KBM-7 (cell line): Measurements from ENCODE around the gene TGM6.

Experiments used
- DNase-seq: peaks from one replicate; pipeline ENCODE4 v3.0.0-alpha.2; 2015
- in situ Hi-C: fragments of 300-500 bp; cut with MboI; formaldehyde crosslinking; loops from 2 replicates; pipeline ENCODE4 v1.14.3; 2020; ENCODE audit warnings: low sequenced_read_pairs, low pct_unique_long_range_greater_than_20kb, mixed read lengths

TGM6 gene

DNA sequence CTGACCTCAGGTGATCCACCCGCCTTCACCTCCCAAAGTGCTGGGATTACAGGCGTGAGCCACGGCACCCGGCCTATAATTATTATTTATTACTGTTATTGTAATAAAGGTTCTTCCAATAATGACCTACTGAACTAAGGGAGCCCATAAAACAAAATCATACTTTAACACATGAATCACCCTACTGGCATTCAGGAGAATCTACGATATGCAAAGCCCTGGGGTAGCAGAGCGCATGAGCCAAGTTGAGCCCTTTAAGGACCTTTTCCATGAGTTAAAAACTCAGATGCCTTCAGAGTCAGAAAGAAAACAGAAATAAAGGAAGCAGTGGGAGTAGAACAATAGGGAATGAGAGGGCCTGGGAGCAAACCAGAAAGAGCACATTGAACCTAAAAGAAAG lies 48.4 kb downstream of the TGM6 start:
- in situ Hi-C loops, result no loop called here
- DNase-seq, result no peak

DNA sequence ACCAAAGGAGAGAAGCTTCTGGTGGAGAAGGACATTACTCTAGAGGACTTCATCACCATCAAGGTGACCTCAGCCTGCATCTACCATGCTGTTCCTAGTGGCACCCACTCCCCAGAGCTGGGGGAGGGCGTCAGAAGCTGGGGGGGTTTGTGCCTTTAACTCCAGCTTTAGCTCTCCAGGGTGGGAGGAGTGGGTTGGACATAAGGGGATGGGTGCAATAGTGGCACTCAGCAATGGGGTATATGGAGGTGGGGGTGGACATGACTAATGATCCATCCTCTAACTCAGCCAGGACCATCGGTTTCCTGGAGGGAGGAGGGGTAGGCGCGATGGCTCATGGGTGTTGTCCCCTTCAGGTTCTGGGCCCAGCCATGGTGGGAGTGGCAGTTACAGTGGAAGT lies 49.8 kb downstream of the TGM6 start:
- DNase-seq, result no peak
- in situ Hi-C loops, result no loop called here

DNA sequence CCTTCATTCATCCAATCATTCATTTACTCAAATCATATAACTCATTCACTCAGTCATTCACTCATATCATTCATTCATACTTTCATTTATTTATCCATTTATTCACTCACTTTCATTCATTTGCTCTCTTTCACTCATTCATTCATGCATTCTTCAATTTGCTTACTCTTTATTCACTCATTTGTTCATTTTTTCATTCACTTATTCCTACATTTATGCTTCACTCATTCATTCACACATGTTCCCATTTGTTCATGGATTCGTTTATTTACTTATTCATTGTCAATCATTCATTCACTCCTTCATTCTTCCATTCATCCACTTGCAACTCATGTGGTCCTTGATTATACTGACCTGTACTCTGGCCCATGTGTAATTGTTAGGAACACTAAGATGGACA lies 50.5 kb downstream of the TGM6 start:
- no peak for DNase-seq
- in situ Hi-C loops, result no loop called here

DNA sequence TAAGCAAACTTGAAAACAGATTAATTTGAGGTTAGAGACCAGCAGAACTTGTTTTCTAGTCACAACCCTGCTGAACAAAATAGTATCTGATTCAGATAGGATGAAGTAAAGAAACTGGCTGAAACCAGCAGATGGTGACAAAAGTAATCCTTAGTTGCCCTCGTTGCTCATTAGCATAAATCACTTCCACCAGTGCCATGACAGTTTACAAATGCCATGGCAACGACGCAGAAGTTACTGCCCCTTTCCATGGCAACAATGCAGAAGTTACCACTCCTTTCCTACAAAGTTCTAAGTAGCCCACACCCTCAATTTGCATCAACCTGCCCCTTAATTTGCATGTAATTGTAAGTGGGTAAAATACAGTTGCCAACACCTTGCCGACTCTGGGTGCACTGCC lies 66.1 kb downstream of the TGM6 start:
- DNase-seq, result peak; percentile 12
- in situ Hi-C loops, result no loop called here

DNA sequence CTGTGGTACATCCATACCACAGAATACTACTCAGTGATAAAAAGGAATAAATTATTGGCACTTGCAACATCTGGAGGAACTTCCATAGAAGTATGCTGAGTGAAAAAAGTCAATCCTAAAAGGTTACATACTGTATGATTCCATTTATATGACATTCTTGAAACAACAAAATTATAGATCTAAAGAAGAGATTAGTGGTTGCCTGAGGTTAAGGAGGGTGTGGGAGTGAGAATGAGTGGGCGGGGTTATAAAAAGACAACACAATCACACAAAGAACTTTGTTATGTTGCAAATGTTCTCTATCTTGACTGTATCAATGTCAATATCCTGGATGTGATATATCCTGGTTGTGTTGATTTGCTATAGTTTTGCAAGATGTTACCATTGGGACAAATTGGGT lies 68.7 kb downstream of the TGM6 start:
- in situ Hi-C loops, result no loop called here
- no peak for DNase-seq

DNA sequence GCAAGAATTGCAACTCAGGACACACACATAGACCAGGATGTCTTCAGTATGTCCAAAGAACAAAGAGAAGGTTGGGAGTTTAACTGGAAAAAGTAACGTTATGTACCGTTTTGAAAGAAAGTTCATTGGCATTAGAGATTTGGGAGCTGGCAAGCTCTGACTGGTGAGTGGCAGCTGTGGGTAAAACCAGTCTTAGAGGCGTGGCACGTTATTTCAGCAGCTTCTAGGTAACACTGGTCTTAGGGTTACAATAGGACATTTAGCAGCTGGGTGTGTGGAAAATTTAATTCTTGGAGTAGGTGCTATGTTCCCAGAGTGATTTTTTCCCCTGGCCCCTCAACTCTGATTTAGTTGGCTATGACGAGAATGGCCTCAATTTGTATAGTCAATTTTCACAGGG lies 70.7 kb downstream of the TGM6 start:
- in situ Hi-C loops, result no loop called here
- no peak for DNase-seq

DNA sequence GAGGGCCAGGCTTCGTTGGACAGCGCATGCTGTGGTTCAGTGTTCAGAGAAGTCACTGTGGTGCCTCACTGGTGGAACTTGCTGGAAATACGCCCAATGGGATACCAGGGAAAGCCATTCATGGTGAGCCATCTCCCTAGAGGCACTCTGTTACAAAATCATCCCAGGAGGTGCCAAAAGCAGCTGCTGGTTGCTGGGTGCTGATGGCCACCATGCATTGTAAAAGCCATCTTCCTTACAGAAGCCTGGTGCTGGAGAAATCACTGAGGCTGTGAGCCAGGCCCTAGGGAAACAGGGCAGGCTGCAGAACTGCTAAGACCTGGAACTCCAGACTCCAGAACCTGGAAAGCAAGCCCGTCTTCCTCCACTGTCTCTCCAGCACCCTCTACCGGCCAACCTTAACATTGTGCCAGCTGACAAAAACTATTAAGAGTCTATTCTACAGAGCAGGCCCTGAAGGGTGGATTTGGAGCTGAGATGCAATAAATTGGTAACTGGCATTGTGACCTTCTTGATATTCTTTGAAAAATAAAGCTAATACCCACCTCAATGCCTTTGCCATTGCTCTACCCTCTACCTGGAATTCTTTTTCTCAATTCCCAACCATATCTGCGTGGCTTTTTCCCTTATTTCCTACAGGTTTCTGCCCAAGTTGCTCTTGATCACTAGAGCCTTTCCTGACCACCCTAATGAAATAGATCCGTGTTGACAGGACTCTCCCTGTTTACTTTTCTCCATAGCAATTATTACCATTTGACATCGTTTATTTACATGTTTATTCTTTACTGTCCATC lies 71.4 kb downstream of the TGM6 start:
- in situ Hi-C loops, result no loop called here
- DNase-seq, result peak; percentile 68

DNA sequence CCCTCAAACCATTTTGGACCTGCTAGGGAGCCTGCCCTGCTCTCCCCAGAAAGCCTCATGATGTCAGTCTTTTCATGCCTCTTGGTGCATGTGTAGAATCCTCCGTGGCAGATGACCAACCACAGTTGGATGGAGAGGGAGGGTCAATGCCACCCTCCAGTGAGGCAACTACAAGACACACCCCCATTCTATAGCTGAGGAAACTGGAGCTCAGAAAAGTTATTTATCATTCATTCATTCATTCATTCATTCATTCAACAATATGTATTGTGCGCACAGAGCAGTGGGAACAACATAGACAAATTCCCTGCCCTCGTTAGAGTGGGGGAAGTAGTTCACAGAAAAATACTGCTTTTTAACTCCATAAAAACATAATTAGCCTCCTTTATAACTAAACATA lies 73.1 kb downstream of the TGM6 start:
- no peak for DNase-seq
- in situ Hi-C loops, result no loop called here

DNA sequence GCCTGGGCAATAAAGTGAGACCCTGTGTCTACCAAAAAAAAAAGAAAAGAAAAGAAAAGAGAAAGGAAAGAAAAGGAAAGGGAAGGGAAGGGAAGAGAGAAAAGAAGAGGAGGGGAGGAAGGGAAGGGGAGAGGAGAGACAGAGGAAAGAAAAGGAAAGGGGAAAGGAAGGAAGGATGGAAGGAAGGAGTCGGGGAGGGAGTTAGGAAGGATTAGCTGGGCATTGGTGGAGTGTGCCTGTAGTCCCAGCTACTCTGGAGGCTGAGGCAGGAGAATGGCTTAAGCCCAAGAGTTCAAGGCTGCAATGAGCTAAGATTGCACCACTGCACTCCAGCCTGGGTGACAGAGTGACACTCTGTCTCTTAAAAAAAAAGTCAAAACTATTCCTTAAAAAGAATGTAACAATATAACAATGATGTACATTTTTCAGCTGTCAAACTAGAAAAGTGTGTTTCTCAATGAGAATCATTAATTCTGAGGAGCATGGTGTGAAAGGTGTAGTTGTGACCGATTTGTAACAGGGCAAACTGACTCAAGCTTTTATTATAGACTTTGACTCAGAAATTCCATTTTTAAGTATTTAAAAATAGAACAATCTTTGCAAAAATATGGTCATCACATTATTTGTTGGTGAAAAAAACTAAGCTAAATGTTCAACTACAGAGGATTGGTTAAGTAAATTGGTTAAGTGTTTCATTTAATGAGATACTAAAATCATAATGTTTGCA lies 75.2 kb downstream of the TGM6 start:
- in situ Hi-C loops, result no loop called here
- DNase-seq, result no peak

DNA sequence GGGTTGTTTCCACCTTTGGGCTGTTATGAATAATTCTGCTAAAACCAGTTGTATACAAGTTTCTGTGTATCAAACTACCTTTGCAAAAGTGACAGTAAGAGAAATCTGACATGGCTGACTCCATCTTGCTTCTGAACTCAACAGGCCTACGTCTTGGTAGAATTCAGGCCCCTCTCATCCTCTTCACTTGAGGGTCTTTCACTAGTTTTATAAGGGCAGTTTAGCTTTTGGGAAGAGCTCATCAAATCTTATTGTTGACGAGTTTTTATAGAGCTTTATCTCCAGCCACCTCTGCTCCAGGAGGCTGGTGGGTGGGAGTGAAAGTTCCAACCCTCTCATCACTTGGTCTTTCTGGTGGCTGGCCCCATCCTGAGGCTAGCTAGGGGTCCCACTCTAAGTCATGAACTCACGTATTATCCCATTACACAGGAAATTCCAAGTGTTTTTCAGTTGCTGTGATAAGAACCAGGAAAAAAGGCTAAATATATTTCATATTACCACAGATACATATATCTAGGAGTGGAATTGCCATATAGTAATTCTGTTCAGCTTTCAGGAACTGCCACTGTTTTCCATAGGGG lies 78.3 kb downstream of the TGM6 start:
- no peak for DNase-seq
- in situ Hi-C loops, result no loop called here

DNA sequence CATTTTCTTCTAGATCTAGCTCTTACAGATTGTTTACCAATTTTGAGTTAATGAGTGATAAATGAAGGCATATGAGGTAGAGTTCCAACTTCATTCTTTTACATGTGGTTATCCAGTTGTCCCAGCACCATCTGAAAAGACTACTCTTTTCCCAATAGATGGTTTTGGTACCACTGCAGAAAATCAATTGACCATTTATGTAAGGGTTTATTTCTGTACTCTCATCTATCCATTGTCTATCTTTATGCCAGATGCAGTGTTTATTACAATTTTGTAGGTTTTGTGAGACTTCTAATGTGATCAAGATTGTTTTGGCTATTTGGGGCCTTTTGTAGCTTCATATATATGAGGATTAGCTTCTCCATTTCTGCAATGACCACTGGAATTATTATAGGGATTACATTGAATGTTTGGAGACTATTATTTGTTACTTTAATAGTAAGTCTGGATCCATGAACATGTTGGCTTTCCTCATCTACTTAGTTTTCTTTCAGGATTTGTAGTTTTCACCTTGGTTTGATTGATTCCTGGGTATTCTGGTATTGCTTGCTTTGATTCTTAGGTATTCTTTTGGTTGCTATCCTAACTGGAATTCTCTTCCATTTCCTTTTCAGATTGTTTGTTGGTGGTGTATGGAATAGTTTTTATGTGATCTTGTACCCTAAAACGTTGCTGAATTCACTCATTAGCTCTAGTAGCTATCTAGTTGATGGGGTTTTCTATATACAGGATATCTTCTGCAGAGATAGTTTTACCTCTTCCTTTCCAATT lies 79.5 kb downstream of the TGM6 start:
- in situ Hi-C loops, result no loop called here
- DNase-seq, result no peak

DNA sequence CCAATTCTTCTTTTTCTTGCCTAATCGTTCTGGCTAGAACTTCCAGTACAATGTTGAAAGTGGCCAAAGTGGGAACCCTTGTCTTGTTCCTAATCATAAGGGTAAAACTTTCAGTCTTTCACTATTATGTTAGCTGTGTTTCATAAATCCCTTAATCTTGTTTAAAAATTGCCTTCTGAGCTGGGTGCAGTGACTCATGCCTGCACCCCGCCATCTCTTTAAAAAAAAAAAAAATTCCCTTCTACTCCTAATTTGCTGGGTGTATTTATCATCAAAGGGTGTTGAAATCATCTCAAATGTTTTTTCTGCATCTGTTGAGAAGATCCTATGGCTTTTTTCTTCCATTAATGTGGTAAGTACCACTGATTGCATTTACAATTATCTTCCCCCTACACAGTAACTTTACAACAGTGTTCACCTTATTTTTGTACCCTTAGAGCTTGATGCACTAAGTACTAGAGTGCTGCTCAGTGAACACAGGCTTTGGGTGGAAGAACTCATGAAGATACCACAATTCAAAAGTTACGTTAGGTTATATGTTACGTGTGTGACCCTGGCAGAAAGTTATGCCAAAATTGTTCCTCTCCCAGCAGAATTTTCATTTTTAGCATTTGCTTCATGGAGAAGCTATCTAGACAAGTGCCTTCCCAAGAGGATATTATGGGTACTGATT lies 80.2 kb downstream of the TGM6 start:
- DNase-seq, result no peak
- in situ Hi-C loops, result no loop called here

DNA sequence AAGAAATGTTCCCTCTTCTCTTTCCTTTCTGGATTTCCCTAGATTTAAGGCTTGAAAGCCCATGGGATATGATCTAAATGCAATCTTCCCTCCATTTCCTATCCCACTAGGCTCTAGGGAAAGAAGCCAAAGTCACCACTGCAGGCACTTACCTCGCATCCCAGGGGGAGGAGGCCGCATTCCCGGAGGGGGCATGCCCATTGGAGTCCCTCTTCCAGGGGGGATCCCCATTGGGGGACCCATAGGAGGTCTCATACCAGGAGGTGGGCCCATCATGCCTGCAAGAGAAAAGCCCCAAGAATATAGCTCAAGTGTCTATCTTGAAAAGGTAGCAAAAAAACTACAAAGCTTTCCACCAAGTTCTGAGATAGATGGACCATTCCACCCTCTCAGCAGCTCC lies 81.8 kb downstream of the TGM6 start:
- DNase-seq, result no peak
- in situ Hi-C loops, result no loop called here

DNA sequence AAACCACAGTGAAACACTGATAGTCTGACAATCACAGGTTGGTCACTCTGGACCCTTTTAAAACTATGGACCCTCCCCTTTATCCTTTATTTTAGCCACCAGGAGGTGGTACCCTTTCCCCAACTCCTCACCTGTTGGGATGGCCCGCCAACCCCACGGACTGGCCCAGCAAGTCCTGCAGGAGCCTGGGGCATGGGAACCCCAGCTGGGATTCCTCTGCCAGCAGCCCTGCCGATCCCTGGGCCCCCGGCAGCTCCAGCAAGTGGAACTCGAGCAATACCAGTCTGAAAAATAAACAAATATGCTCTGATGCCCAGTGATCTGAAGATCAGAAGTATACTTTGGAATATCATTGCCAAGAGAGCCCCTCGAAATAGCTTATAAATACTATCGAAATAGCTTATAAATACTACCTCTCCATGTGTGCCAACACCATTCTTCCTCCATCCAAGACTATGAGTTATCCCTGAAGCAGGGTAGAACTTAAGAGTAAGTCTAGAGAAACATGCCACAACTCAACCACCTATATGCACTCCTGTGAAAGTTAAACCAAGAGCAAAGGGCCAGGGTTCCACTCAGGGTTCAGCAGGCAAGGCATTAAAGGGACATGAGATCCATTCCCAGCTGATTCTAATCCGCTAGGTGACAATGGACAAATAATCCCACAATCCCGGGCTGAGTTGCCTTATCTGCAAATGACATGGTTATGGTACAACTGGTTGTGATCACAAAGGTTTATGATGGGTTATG lies 83.1 kb downstream of the TGM6 start:
- in situ Hi-C loops, result no loop called here
- no peak for DNase-seq

DNA sequence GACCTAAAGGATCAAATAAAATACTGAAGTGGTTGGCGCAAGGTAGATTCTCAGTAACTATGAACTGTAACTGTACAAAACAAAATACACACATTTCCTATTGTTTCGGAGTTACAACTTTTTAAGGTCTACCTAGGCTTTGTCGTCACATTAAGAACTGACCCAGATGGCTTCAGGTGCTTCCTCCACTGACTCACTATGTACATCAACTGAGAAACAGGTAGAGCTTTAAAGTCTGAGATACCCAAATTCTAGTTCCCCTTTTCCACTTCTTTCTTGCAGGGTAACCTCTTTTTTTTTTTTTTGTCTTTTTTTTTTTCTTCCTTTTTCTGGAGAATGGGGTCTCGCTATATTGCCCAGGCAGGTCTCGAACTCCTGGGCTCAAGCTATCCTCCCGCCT lies 84.4 kb downstream of the TGM6 start:
- DNase-seq, result no peak
- in situ Hi-C loops, result no loop called here

DNA sequence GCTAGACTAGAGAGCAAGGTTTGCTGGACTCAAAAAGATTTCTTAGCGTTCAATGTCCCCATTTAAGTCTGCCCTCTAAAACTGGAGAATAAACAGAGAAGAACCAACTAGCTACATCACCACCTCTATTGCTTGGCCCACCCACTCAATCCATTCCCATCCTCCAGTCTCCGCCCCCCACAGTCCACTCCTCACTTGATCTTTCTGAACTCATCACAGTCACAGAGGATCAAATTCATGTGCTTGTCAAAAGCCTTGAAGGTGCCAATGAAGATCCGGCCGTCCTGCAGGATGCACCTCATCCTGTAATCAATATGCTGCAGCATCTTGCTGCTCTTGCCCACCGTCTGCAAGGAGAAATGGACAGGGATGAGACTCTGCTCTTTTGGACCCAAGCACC lies 86.7 kb downstream of the TGM6 start:
- in situ Hi-C loops, result no loop called here

DNA sequence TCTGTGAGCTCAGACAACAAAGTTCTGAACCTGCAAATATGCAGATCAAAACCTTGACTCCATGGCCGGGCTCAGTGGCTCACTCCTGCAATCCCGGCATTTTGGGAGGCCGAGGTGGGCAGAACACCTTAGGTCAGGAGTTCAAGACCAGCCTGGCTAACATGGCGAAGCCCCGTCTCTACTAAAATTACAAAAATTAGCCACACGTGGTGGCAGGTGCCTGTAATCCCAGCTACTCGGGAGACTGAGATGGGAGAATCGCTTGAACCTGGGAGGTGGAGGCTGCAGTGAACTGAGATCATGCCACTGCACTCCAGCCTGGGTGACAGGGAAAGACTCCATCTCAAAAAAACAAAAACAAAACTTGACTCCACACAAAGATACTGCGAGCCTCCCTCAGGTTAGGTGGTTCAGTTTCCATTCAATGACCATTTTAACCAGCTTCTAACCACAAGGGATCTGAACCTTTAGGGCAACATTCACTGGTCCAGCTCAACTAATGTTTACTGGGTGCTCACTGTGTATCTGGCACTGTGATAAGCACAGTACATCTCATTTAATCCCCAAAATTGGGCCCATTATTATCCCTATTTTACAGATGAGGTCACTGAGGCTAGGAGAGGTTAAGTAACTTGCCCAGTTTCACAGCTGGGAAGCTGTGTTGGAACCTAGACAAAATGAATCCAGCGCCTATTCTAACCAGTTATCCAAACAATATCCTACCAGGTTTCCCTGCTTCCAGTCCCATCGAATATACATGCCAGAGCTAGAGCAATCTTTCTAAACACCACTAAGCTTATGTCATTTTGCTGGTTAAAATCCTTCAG lies 88.1 kb downstream of the TGM6 start:
- in situ Hi-C loops, result no loop called here
- DNase-seq, result no peak

More for the DNA sequence above, 86.7 kb downstream of the TGM6 start:
- DNase-seq, result no peak

DNA sequence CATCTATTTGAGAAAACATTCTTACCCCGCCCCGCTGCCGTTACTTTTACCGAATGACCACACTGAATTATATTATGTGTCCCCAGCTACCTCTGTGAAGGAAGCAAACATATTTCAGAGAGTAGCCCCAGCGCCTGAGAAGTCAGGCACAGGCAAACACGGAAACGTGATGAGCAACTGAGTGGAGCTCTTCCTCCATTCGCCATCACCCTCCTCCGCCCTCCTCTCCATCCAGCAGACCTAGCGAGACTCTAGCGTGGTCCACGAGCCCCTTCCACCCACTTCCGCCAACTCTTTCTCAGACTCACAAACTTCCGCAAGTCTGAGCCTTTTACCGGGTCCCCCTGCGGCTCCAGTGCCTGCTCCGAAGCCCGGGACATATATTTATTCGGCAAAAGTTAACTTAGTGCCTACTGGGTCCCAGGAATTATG lies 89.3 kb downstream of the TGM6 start:
- in situ Hi-C loops, result no loop called here
- peak; percentile 76 for DNase-seq
